Right lobe of liver (tissue), 4 donors: ENCODE measurements around the gene RCAN1.

Experiments used
- POLR2A ChIP-seq: fragments of 450-650 bp; IDR thresholded peaks from one replicate; pipeline ENCODE4 v1.6.1; 2017; ENCODE audit warnings: antibody characterized with exemption, mild to moderate bottlenecking
- TF ChIP-seq, protein P1 (sequence below), 4 donors: fragments of 200-600 bp in 3 of 4; fragments of 450-650 bp in 1 of 4; IDR thresholded peaks; one replicate each; pipeline versions ENCODE4 v1.5.1 to v1.8.0; 2016 to 2022; ENCODE audit warnings: antibody characterized with exemption in 4 of 4, mild to moderate bottlenecking in 2 of 4
- donor health status: DM: no; HTN: no; CAD: no.
- donor health status: DM: no; HTN: no; CAD: no.
- donor health status: DM: no; HTN: yes; CAD: no.

DNA sequence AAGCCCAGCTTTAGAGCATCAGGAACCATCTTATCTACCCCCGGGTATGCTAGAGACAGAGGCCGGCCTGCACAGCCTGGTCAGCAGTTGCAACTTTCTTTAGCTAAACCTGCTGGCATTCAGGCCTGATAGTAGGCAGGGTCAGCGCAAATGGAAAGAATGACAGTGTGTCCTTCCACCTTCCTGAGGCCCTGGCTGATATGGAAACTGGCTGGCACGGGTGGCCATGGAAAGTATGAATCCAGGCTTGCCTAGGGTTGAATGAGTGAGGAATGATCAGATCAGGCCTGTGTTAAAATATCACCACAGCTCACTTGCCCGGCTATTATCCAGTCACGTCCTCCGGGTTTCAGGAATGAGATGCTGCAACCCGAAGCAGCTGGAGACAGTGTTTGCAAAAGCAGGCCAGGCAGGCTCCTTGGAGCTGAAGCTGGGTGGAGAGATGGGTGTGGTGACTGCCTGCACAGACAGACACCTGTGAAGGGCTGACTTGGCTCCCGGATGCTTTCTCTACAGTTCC, 34.7 kb downstream of the RCAN1 start:
- TF ChIP-seq POLR2A = no peak
- TF ChIP-seq, protein P1, sequence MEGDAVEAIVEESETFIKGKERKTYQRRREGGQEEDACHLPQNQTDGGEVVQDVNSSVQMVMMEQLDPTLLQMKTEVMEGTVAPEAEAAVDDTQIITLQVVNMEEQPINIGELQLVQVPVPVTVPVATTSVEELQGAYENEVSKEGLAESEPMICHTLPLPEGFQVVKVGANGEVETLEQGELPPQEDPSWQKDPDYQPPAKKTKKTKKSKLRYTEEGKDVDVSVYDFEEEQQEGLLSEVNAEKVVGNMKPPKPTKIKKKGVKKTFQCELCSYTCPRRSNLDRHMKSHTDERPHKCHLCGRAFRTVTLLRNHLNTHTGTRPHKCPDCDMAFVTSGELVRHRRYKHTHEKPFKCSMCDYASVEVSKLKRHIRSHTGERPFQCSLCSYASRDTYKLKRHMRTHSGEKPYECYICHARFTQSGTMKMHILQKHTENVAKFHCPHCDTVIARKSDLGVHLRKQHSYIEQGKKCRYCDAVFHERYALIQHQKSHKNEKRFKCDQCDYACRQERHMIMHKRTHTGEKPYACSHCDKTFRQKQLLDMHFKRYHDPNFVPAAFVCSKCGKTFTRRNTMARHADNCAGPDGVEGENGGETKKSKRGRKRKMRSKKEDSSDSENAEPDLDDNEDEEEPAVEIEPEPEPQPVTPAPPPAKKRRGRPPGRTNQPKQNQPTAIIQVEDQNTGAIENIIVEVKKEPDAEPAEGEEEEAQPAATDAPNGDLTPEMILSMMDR (IDR thresholded peaks at IDR 0.05) = no peak
